HepG2 (cell line): Measurements from ENCODE around the gene TPM1. TPM values are rescaled to one million over a fixed set of nuclear protein-coding genes. Genes with fewer than 3 reads are reported as not detected.

ENCODE experiments used
- CHD2 ChIP-seq: IDR thresholded peaks from 2 replicates; pipeline ENCODE4 v1.6.1; 2011; ENCODE audit warnings: low read depth, low read length, improper control_type of control experiment
- FOSL2 ChIP-seq: sonication (generic); formaldehyde crosslinking; IDR thresholded peaks from 2 replicates; pipeline ENCODE4 v1.4.0; 2020; ENCODE audit warnings: missing genetic modification reagents
- FOXC1 ChIP-seq: sonication (generic); formaldehyde crosslinking; IDR thresholded peaks from 2 replicates; pipeline ENCODE4 v1.8.0; 2022; ENCODE audit warnings: mild to moderate bottlenecking, missing genetic modification reagents, borderline replicate concordance
- GATA4 ChIP-seq: sonication (generic); IDR thresholded peaks from 2 replicates; pipeline ENCODE4 v1.6.1; 2016; ENCODE audit warnings: antibody characterized with exemption, low read depth, borderline replicate concordance
- GFI1 ChIP-seq: sonication (generic); formaldehyde crosslinking; IDR thresholded peaks from 2 replicates; pipeline ENCODE4 v1.5.0; 2020; ENCODE audit warnings: missing genetic modification reagents, mild to moderate bottlenecking, borderline replicate concordance
- GTF3A ChIP-seq: sonication (generic); formaldehyde crosslinking; conservative IDR thresholded peaks from 2 replicates; pipeline ENCODE4 v1.4.0; 2020; ENCODE audit warnings: mild to moderate bottlenecking, missing genetic modification reagents
- HDAC1 ChIP-seq: sonication (generic); formaldehyde crosslinking; IDR thresholded peaks from 2 replicates; pipeline ENCODE4 v1.5.1; 2020; ENCODE audit warnings: mild to moderate bottlenecking, missing genetic modification reagents
- HHEX ChIP-seq: IDR thresholded peaks from 2 replicates; pipeline ENCODE4 v1.6.1; 2016; ENCODE audit warnings: control low read depth
- KDM4B ChIP-seq: sonication (generic); formaldehyde crosslinking; IDR thresholded peaks from 2 replicates; pipeline ENCODE4 v1.4.0; 2020; ENCODE audit warnings: missing genetic modification reagents
- MTERF4 ChIP-seq: sonication (generic); formaldehyde crosslinking; IDR thresholded peaks from 2 replicates; pipeline ENCODE4 v1.8.0; 2023; ENCODE audit warnings: mild to moderate bottlenecking, missing genetic modification reagents
- MXI1 ChIP-seq: IDR thresholded peaks from 3 replicates; pipeline ENCODE4 v1.6.1; 2012; ENCODE audit warnings: low read depth, low read length, inconsistent platforms, borderline replicate concordance
- PPARG ChIP-seq: conservative IDR thresholded peaks from 2 replicates; pipeline ENCODE4 v1.6.1; 2016; ENCODE audit warnings: missing biosample characterization, missing genetic modification reagents
- SALL2 ChIP-seq: sonication (generic); formaldehyde crosslinking; IDR thresholded peaks from 2 replicates; pipeline ENCODE4 v1.8.1; 2023; ENCODE audit warnings: mild to moderate bottlenecking, missing genetic modification reagents, inconsistent platforms
- SIX4 ChIP-seq: sonication (generic); formaldehyde crosslinking; IDR thresholded peaks from 2 replicates; pipeline ENCODE4 v1.4.0; 2020; ENCODE audit warnings: missing genetic modification reagents
- SMARCC2 ChIP-seq: fragments of 450-650 bp; IDR thresholded peaks from 2 replicates; pipeline ENCODE4 v1.6.1; 2017; ENCODE audit warnings: antibody characterized with exemption, mild to moderate bottlenecking
- STAG1 ChIP-seq: sonication (generic); formaldehyde crosslinking; IDR thresholded peaks from 2 replicates; pipeline ENCODE4 v1.4.0; 2020; ENCODE audit warnings: missing genetic modification reagents
- TFE3 ChIP-seq: IDR thresholded peaks from 2 replicates; pipeline ENCODE4 v1.6.1; 2016
- THAP11 ChIP-seq: IDR thresholded peaks from 2 replicates; pipeline ENCODE4 v1.6.1; 2016; ENCODE audit warnings: missing biosample characterization, missing genetic modification reagents
- THAP9 ChIP-seq: sonication (generic); formaldehyde crosslinking; IDR thresholded peaks from 2 replicates; pipeline ENCODE4; 2020; ENCODE audit warnings: missing genetic modification reagents, mild to moderate bottlenecking, borderline replicate concordance
- ZKSCAN8 ChIP-seq: IDR thresholded peaks from 2 replicates; pipeline ENCODE4 v1.6.1; 2016; ENCODE audit warnings: borderline replicate concordance, missing genetic modification reagents, missing compliant biosample characterization
- ZNF143 ChIP-seq: sonication (generic); formaldehyde crosslinking; IDR thresholded peaks from 2 replicates; pipeline ENCODE4 v1.4.0; 2020; ENCODE audit warnings: missing genetic modification reagents
- ZNF414 ChIP-seq: sonication (generic); formaldehyde crosslinking; IDR thresholded peaks from 2 replicates; pipeline ENCODE4 v1.5.0; 2020; ENCODE audit warnings: missing genetic modification reagents
- ZNF784 ChIP-seq: sonication (generic); formaldehyde crosslinking; IDR thresholded peaks from 2 replicates; pipeline ENCODE4 v1.5.1; 2020; ENCODE audit warnings: missing genetic modification reagents, mild to moderate bottlenecking, borderline replicate concordance
- polyA plus RNA-seq, 8 experiments: library from polyadenylated mRNA; depleted of rRNA in 3 of 8; stranded (reverse) in 7 of 8; unstranded in 1 of 8; fragments of >200 nt; fragmentation: Illumina TruSeq in 4 of 8; extraction: Trizol in 4 of 8; gene quantifications; 2 replicates each; pipeline versions ENCODE4 v1.2.1 to v1.2.3, GENCODE V29; 2011 to 2016; ENCODE audit warnings: low read depth in 4 of 8, missing spikeins in 1 of 8, mixed read lengths in 1 of 8; ENCODE audit not compliant: insufficient read depth in 1 of 8
- total RNA-seq, 5 experiments: library from RNA; depleted of rRNA; stranded (reverse); fragments of >200 nt; fragmentation: Illumina TruSeq; extraction: Trizol; gene quantifications; 2 replicates each; pipeline ENCODE4 v1.2.3, GENCODE V29; 2016; ENCODE audit warnings: low read depth in 1 of 5

The TPM1 gene
- total and polyA plus RNA-seq, 2 of the 13 experiments (the other 11 are each of a cell fraction or from before 2014, with no cell fraction given): 98.9 to 109 TPM

GRCh38 chr15:63107895-63108546 lies 65.5 kb downstream of the TPM1 start (continued):
- TF ChIP-seq THAP9 (no peak), ZNF414 (CRISPR knock-in tag) (no peak), GATA4 (peak; percentile 43; the same call in 1 of the 2 replicates), SMARCC2 (peak; percentile 88), THAP11 (CRISPR knock-in tag) (peak; percentile 59), FOXC1 (no peak), MXI1 (0 out of 3 replicates have a peak, but pooled peaks have one; percentile 38), ZNF143 (CRISPR knock-in tag) (peak; percentile 74), GFI1 (CRISPR knock-in tag) (peak; percentile 50; the same call in 1 of the 2 replicates), GTF3A (CRISPR knock-in tag) (no peak), CHD2 (no peak), HHEX (peak; percentile 51), SALL2 (CRISPR knock-in tag) (peak; percentile 59; the same call in 1 of the 2 replicates), MTERF4 (no peak), ZNF784 (CRISPR knock-in tag) (no peak), KDM4B (CRISPR knock-in tag) (0 out of 2 replicates have a peak, but pooled peaks have one; percentile 20), PPARG (CRISPR knock-in tag) (peak; percentile 63; the same call in 1 of the 2 replicates), TFE3 (CRISPR knock-in tag) (peak; percentile 69), HDAC1 (CRISPR knock-in tag) (peak; percentile 68), ZKSCAN8 (CRISPR knock-in tag) (peak; percentile 82; the same call in 1 of the 2 replicates), SIX4 (no peak; the same call in 1 of the 2 replicates), FOSL2 (CRISPR knock-in tag) (peak; percentile 94), STAG1 (CRISPR knock-in tag) (peak; percentile 20)
